ENCODE results near the gene ITPRIPL1.
A peak's percentile ranks its signal among the peaks of the same experiment; 100 is the strongest.

Gene ITPRIPL1

GRCh38 chr2:96354492-96354891, 29.4 kb downstream of the ITPRIPL1 start:
- no peak for DNase-seq (ENCODE audit: low spot score)

GRCh38 chr2:96356889-96357288, 31.8 kb downstream of the ITPRIPL1 start:
- DNase-seq (ENCODE audit: low spot score) = no peak

GRCh38 chr2:96359310-96359709, 34.2 kb downstream of the ITPRIPL1 start:
- peak; percentile 23 for DNase-seq (ENCODE audit: low spot score)

- DNase-seq (ENCODE audit: low spot score) = no peak
Measured at GRCh38 chr2:96359866-96360265, 34.7 kb downstream of the ITPRIPL1 start.

GRCh38 chr2:96361751-96362150, 36.6 kb downstream of the ITPRIPL1 start:
- DNase-seq (ENCODE audit: low spot score) = no peak

GRCh38 chr2:96369186-96369585, 44.1 kb downstream of the ITPRIPL1 start:
- DNase-seq (ENCODE audit: low spot score) = no peak

- peak; percentile 22 for DNase-seq (ENCODE audit: low spot score)
Measured at GRCh38 chr2:96374211-96374951, 49.3 kb downstream of the ITPRIPL1 start.
